Activated CD8-positive, alpha-beta memory T cell treated with anti-CD3 and anti-CD28 coated beads, Interleukin-2, amount 50 U/mL, for 24 hours (primary cell): ENCODE data around the gene FAM163B.

ENCODE experiments used
- DNase-seq: peaks from one replicate; pipeline ENCODE4 v3.0.0-alpha.2; 2020; ENCODE audit errors: extremely low read depth

FAM163B gene

GRCh38 chr9:133599470-133600173, 9.6 kb downstream of the FAM163B start:
- no peak for DNase-seq

- no peak for DNase-seq
Observed at GRCh38 chr9:133598978-133599377, 10.2 kb downstream of the FAM163B start.

- DNase-seq = no peak
Observed at GRCh38 chr9:133597316-133597957, 11.8 kb downstream of the FAM163B start.

GRCh38 chr9:133595910-133596309, 13.3 kb downstream of the FAM163B start:
- DNase-seq = no peak

GRCh38 chr9:133594310-133594709, 14.9 kb downstream of the FAM163B start:
- DNase-seq = no peak

- no peak for DNase-seq
Observed at GRCh38 chr9:133593587-133594253, 15.5 kb downstream of the FAM163B start.

- no peak for DNase-seq
Observed at GRCh38 chr9:133592731-133593409, 16.3 kb downstream of the FAM163B start.

GRCh38 chr9:133591985-133592384, 17.2 kb downstream of the FAM163B start:
- DNase-seq = no peak

- DNase-seq = no peak
Observed at GRCh38 chr9:133591116-133591910, 17.9 kb downstream of the FAM163B start.

- DNase-seq = no peak
Observed at GRCh38 chr9:133590231-133590855, 18.8 kb downstream of the FAM163B start.

GRCh38 chr9:133589454-133590227, 19.5 kb downstream of the FAM163B start:
- DNase-seq = no peak

- no peak for DNase-seq
Observed at GRCh38 chr9:133587466-133587865, 21.7 kb downstream of the FAM163B start.

- no peak for DNase-seq
Observed at GRCh38 chr9:133587051-133587450, 22.1 kb downstream of the FAM163B start.

GRCh38 chr9:133585481-133586351, 23.5 kb downstream of the FAM163B start:
- no peak for DNase-seq

GRCh38 chr9:133584559-133585476, 24.4 kb downstream of the FAM163B start:
- no peak for DNase-seq

GRCh38 chr9:133584167-133584558, 25.0 kb downstream of the FAM163B start:
- DNase-seq = no peak

GRCh38 chr9:133583586-133583985, 25.6 kb downstream of the FAM163B start:
- DNase-seq = no peak

- DNase-seq = no peak
Observed at GRCh38 chr9:133583111-133583510, 26.1 kb downstream of the FAM163B start.
